ENCODE measurements around the gene TMEM258.

DNA sequence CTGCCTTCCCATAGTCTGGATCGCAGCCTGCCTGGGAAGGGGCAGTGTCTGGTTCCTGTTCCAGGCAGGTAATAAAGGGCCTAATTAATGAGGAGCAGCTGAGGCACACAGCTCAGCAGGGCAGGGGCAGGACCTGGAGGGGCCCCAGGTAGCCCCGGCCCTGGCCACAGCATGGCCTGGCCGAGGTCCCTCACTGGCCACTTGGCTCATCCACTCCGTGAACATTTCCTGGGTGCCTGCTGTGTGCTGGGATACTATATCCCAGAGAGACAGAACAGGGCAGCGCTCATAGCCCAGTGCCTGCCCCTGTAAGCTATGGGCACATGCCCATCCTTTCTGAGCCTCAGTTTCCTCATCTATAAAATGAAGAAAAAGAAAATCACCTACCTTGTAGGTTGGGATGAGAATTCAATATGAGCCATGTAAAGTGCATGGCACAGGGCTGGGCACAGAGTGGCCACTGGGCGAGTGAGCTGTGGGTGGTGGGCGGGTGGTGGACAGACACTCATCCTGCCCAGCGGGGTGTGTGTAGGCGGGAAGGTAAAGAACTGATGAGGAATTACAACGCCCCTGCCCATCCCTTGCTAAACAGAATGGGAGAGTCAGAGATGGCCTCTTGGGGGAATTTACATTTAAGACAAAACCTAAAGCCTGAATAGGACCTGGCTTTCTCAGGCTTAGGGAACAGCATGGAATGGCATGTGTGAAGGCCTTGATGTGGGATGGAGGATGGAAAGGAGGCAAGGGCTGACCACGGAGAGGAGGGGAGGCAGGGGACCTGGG lies 30.8 kb downstream of the TMEM258 start:
- TF ChIP-seq RARB (CRISPR knock-in tag; IDR thresholded peaks at IDR 0.05) (no peak), ZFP30 (CRISPR knock-in tag; IDR thresholded peaks at IDR 0.05) (no peak), ZC3H10 (CRISPR knock-in tag; IDR thresholded peaks at IDR 0.05) (no peak), TCF4 (CRISPR knock-in tag; IDR thresholded peaks at IDR 0.05; ENCODE audit: borderline replicate concordance) (no peak), ZNF8 (CRISPR knock-in tag; IDR thresholded peaks at IDR 0.05) (no peak), ESRRG (CRISPR knock-in tag; IDR thresholded peaks at IDR 0.05) (no peak), ZNF70 (CRISPR knock-in tag; IDR thresholded peaks at IDR 0.05) (no peak), ARNTL (CRISPR knock-in tag; IDR thresholded peaks at IDR 0.05; ENCODE audit: borderline replicate concordance, low read depth) (no peak), ZFP3 (CRISPR knock-in tag; IDR thresholded peaks at IDR 0.05) (no peak)
- TF ChIP-seq, protein P1, sequence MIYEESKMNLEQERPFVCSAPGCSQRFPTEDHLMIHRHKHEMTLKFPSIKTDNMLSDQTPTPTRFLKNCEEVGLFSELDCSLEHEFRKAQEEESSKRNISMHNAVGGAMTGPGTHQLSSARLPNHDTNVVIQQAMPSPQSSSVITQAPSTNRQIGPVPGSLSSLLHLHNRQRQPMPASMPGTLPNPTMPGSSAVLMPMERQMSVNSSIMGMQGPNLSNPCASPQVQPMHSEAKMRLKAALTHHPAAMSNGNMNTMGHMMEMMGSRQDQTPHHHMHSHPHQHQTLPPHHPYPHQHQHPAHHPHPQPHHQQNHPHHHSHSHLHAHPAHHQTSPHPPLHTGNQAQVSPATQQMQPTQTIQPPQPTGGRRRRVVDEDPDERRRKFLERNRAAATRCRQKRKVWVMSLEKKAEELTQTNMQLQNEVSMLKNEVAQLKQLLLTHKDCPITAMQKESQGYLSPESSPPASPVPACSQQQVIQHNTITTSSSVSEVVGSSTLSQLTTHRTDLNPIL (CRISPR knock-in tag; IDR thresholded peaks at IDR 0.05; ENCODE audit: low read depth): no peak
